GM12874 (cell line): ENCODE data around the gene PIAS4.

ENCODE experiments used
- CTCF ChIP-seq: IDR thresholded peaks from 2 replicates; pipeline ENCODE4 v1.5.1; 2011; ENCODE audit warnings: low read depth, mild to moderate bottlenecking, control low read depth, low read length, moderate library complexity; ENCODE audit not compliant: insufficient read depth

The PIAS4 gene

GRCh38 chr19:3984584-3984907, 23.0 kb upstream of the PIAS4 start:
- TF ChIP-seq CTCF, result no peak

DNA sequence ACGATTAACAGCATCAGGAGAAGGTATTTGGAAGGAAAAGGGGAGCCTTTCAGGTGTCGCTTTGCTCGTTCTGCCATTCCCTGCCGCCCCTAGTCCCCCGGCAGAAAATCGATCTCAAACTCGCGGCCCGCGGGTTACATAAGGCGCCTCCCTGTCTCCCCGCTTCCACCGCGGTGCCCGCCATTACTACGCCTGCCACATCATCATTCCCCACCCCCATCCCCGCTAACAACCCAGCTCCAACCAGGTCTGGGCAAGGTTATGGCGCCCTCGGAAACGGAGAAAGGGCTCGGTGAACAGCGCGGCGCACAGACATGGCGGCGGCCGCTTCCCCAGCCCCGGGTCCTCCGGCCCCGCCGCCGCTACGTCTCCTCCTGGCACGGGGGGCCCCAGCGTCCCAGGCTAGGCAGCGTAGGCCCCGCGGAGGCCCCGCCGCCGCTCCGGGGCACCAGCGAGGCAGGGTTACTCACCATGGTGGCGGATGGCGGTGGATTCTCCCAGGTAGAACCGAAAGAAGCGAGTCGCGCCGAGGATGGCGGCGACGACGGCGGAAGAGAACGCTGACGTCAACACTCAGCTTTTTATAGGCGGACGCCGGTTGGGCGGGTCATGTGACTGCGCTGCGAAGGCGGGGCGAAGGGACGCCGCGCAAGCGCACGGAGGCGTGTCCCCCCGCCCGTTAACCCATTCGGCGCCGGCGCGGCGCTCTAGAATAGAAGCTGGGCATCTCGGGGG, 22.5 kb upstream of the PIAS4 start, which contains the start of gene EEF2:
EEF2 (minus strand) TSS at position 556 of the 735 bp plus-strand sequence; CDS start at position 473, 83 bp downstream.
- no peak for TF ChIP-seq CTCF

DNA sequence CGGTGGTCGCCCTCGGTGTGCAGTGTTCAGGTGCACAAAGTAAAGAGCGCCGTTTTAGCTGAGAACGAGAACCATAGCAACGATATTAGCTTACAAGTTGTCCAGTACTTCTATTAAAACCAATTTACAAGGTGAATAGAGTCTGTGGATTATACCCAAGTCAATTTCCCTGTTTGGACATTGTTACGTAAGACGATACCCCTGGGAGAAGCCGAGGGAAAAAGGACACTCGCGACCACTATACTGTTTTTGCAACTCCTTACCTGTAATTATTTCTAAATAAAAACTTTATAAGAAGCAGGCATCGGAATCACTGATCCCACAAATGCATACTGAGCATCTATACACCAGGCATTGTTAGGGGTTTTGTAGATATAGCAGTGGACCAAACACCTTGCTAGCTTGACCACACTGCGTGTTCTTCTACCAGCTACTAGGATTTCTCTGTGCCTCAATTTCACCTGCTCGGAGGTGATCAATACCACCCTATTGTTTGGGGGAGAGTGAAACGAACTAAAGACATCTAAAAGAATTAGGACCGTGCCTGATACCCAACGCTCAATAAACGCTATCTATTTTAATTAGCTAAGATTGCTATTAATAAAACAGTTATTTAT, 21.8 kb upstream of the PIAS4 start:
- TF ChIP-seq CTCF, result no peak

DNA sequence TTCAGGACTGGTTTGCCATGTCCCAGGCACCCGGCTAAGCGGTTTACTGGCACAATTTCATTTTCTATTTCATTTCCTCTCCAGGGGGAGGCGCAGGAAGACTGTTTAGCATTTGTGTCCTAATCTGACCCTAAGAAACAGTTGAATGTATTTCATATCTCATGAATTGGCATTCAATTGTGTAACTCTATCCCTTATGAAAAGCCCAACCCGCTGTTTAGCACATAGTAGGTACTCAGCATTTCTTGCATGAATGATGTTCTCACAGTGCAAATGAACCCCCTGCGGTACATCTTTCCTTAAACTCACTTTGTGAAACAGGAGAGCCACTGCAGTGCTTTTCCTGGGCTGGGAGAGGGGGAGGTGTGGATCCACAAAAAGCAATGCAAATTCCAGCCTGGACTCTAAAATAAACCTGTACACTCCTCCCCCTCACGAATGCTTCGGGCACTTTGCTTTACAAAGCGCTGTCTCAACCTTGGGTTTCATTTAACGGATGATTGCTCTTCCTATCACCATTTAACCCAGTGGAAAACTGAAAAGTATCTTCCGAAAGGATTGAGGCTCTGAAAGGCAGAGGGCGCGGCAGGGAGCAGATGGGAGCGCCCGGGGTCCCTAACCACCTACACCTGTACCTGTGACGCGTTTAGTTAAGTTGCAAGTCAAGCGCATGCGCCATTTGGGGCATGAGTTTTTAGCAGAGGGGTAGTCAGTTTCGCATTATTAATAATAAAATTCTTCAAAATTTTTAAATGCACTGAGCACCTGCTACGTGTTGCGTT, 21.1 kb upstream of the PIAS4 start:
- TF ChIP-seq CTCF, result peak; percentile 58

DNA sequence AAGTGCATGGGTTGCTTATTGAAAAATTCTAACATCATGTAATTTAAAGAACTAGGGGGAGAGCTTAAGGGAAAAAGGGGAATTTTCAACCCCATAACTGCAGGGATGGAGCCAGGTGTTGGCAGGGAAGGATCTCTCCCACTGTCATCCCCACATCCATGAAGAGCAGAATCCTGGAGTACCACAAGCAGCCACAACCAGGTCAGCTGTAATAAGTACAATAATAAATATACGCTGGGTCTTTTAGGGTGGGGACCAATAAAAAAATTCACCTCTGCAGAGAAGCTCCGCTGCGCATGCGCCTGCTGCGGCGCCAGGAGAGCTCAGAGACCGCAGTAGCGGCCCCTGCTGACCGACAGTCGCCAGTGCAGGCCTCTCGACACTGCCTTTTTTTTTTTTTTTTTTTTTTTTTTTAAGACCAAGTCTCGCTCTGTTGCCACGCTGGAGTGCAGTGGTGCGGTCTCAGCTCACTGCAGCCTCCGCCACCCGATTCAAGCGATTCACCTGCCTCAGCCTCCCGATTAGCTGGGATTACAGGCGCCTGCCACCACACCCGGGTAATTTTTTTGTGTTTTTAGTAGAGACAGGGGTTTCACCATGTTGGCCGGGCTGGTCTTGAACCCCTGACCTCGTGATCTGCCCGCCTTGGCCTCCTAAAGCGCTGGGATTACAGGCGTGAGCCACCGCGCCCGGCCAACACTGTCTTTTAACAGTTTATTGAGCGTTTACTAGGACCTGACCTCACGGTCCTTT, 19.7 kb upstream of the PIAS4 start:
- TF ChIP-seq CTCF, result peak; percentile 93

DNA sequence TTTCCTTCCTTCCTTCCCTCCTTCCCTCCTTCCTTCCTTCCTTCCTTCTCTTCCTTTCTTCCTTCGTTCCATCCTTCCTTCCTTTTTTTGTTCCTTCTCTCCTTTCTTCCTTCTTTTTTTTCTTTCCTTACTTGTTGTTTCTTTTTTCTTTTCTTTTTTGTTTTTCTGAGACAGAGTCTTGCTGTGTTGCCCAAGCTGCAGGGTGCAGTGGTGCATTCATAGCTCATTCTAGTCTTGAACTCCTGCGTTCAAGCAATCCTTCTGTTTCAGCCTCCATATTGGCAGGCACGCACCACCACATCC, 16.8 kb upstream of the PIAS4 start:
- TF ChIP-seq CTCF, result no peak

DNA sequence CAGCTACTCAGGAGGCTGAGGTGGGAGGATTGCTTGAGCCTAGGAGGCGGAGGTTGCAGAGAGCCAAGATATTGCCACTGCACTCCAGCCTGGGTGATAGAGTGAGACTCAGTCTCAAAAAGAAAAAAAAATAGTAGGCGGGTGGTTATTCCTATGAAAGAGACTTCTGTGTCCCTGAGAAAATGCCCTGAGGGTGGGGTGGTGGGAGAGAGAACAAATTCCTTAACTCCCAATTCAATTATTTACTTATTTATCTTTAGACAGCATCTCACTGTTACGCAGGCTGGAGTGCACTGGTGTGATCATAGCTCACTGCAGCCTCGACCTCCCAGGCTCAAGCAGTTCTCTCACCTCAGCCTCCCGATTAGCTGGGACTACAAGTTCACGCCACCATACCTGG, 11.9 kb upstream of the PIAS4 start:
- no peak for TF ChIP-seq CTCF
